Loucy (cell line): ENCODE results near the gene C7orf25.
A peak's percentile ranks its signal among the peaks of the same experiment; 100 is the strongest.

ENCODE experiments used
- H2AFZ ChIP-seq: fragments of 200-600 bp; sonication (generic); 2 replicates; pipeline ENCODE4 v1.6.0; 2016; ENCODE audit warnings: antibody characterized with exemption, mild to moderate bottlenecking, low read length, moderate library complexity
- H3F3A ChIP-seq: fragments of 200-600 bp; 2 replicates; pipeline ENCODE4 v1.6.0; 2016; ENCODE audit warnings: antibody characterized with exemption, low read depth, mild to moderate bottlenecking
- H3K27me3 ChIP-seq: fragments of 200-600 bp; sonication (generic); 2 replicates; pipeline ENCODE4 v1.6.1; 2014; ENCODE audit warnings: low read length, mild to moderate bottlenecking; ENCODE audit not compliant: insufficient read depth, poor library complexity, severe bottlenecking
- H3K36me3 ChIP-seq: fragments of 200-600 bp; sonication (generic); 2 replicates; pipeline ENCODE4 v1.6.1; 2016; ENCODE audit warnings: low read length; ENCODE audit not compliant: insufficient read depth
- H3K4me1 ChIP-seq: fragments of 200-600 bp; sonication (generic); 2 replicates; pipeline ENCODE4 v1.5.1; 2014; ENCODE audit warnings: low read length, mild to moderate bottlenecking; ENCODE audit not compliant: insufficient read depth, poor library complexity, severe bottlenecking
- H3K4me2 ChIP-seq: fragments of 200-600 bp; sonication (generic); 2 replicates; pipeline ENCODE4 v1.6.0; 2014; ENCODE audit warnings: antibody characterized with exemption, low read length, low read depth, mild to moderate bottlenecking; ENCODE audit not compliant: poor library complexity, severe bottlenecking
- H3K4me3 ChIP-seq: fragments of 200-600 bp; sonication (generic); 2 replicates; pipeline ENCODE4 v1.5.1; 2014; ENCODE audit warnings: low read length, mild to moderate bottlenecking, mixed read lengths; ENCODE audit not compliant: poor library complexity, severe bottlenecking
- H3K79me2 ChIP-seq: fragments of 200-600 bp; sonication (generic); 2 replicates; pipeline ENCODE4 v1.6.1; 2014; ENCODE audit warnings: low read length; ENCODE audit not compliant: insufficient read depth
- H3K9ac ChIP-seq: fragments of 200-600 bp; sonication (generic); 2 replicates; pipeline ENCODE4 v1.6.0; 2014; ENCODE audit warnings: mild to moderate bottlenecking, low read depth, low read length, moderate library complexity; ENCODE audit not compliant: poor library complexity, severe bottlenecking
- H3K9me2 ChIP-seq: fragments of 200-600 bp; sonication (generic); replicated peaks from 2 replicates; pipeline ENCODE4 v1.6.1; 2016; ENCODE audit warnings: low read depth, low read length, mixed read lengths
- H3K9me3 ChIP-seq: fragments of 200-600 bp; sonication (generic); 2 replicates; pipeline ENCODE4 v1.6.1; 2014; ENCODE audit warnings: mild to moderate bottlenecking, antibody characterized with exemption, low read length, low read depth; ENCODE audit not compliant: insufficient read depth
- H4K20me1 ChIP-seq: fragments of 200-600 bp; sonication (generic); 2 replicates; pipeline ENCODE4 v1.6.0; 2014; ENCODE audit warnings: antibody characterized with exemption, low read length, mild to moderate bottlenecking; ENCODE audit not compliant: insufficient read depth, poor library complexity, severe bottlenecking
- EZH2phosphoT487 ChIP-seq: fragments of 200-600 bp; IDR thresholded peaks from 2 replicates; pipeline ENCODE4 v1.6.1; 2018; ENCODE audit warnings: antibody characterized with exemption, mild to moderate bottlenecking, moderate library complexity, borderline replicate concordance
- TF ChIP-seq, protein P1 (sequence below): fragments of 200-600 bp; sonication (generic); conservative IDR thresholded peaks from 2 replicates; pipeline ENCODE4 v1.5.1; 2014; ENCODE audit warnings: mild to moderate bottlenecking, antibody characterized with exemption, low read length

Gene C7orf25

DNA sequence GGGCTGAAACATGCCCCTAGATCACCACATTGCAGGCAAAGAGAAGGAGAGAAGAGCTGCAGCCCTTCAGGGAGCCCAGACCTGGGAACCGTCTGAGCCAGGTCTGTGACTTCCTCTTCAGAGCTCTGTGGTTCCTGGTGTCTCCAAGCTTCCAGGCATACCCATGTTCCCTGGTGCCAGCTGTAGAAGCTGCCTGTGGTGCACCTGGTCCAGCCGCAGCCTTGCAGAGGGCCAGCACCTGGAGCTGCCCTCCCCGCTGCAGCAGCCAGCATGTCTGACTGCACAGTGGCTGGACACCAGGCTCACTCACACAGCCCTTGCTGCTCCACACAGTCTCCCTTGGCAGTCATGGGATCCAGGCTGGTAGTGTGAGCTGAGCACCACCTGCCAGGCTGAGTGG is 33.6 kb downstream of the C7orf25 start:
- H3K79me2 ChIP-seq = no peaks in the 10 kb centered on the region
- H3K9me3 ChIP-seq = no peaks in the 10 kb centered on the region
- H3K27me3 ChIP-seq = no peaks in the 10 kb centered on the region
- H3K9me2 ChIP-seq = no peaks in the 10 kb centered on the region
- H4K20me1 ChIP-seq = no peaks in the 10 kb centered on the region
- H2AFZ ChIP-seq = peak overlapping the region; percentile 41; the same call in 1 of the 2 replicates
- no peak overlapping the region for H3K4me2 ChIP-seq
- H3F3A ChIP-seq = no peaks in the 10 kb centered on the region
- H3K4me1 ChIP-seq = no peaks in the 10 kb centered on the region
- no peaks in the 10 kb centered on the region for H3K36me3 ChIP-seq
- no peak overlapping the region for H3K9ac ChIP-seq
- H3K4me3 ChIP-seq = no peak overlapping the region
- TF ChIP-seq, protein P1, sequence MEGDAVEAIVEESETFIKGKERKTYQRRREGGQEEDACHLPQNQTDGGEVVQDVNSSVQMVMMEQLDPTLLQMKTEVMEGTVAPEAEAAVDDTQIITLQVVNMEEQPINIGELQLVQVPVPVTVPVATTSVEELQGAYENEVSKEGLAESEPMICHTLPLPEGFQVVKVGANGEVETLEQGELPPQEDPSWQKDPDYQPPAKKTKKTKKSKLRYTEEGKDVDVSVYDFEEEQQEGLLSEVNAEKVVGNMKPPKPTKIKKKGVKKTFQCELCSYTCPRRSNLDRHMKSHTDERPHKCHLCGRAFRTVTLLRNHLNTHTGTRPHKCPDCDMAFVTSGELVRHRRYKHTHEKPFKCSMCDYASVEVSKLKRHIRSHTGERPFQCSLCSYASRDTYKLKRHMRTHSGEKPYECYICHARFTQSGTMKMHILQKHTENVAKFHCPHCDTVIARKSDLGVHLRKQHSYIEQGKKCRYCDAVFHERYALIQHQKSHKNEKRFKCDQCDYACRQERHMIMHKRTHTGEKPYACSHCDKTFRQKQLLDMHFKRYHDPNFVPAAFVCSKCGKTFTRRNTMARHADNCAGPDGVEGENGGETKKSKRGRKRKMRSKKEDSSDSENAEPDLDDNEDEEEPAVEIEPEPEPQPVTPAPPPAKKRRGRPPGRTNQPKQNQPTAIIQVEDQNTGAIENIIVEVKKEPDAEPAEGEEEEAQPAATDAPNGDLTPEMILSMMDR = no peak
- no peak for TF ChIP-seq EZH2phosphoT487

DNA sequence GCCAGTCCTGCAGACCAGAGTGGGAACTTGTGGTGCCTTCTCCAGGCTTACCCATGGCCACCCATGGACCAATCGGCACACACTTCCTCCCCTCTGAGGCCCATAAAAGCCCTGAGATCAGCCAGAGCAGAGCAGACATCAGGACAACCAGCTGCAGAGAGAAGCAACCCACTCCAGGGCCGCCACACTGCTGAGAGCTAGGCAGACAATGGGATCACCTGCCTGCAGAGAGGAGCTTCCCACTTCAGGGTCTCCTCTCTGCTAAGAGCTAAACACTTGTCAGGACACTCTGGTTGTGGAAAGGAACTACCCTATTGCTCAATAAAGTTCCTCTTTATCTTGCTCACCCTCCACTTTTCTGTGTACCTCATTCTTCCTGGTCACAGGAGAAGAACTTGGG is 34.0 kb downstream of the C7orf25 start:
- no peak overlapping the region for H3K4me3 ChIP-seq
- no peaks in the 10 kb centered on the region for H3K4me1 ChIP-seq
- H3K9ac ChIP-seq = no peak overlapping the region
- no peak overlapping the region for H3K4me2 ChIP-seq
- no peaks in the 10 kb centered on the region for H3K9me3 ChIP-seq
- no peaks in the 10 kb centered on the region for H3K36me3 ChIP-seq
- no peaks in the 10 kb centered on the region for H3K9me2 ChIP-seq
- no peaks in the 10 kb centered on the region for H4K20me1 ChIP-seq
- no peaks in the 10 kb centered on the region for H3F3A ChIP-seq
- no peaks in the 10 kb centered on the region for H3K27me3 ChIP-seq
- H2AFZ ChIP-seq = peak overlapping the region; percentile 41; the same call in 1 of the 2 replicates
- TF ChIP-seq, protein P1 = no peak
- TF ChIP-seq EZH2phosphoT487 = no peak
- no peaks in the 10 kb centered on the region for H3K79me2 ChIP-seq

DNA sequence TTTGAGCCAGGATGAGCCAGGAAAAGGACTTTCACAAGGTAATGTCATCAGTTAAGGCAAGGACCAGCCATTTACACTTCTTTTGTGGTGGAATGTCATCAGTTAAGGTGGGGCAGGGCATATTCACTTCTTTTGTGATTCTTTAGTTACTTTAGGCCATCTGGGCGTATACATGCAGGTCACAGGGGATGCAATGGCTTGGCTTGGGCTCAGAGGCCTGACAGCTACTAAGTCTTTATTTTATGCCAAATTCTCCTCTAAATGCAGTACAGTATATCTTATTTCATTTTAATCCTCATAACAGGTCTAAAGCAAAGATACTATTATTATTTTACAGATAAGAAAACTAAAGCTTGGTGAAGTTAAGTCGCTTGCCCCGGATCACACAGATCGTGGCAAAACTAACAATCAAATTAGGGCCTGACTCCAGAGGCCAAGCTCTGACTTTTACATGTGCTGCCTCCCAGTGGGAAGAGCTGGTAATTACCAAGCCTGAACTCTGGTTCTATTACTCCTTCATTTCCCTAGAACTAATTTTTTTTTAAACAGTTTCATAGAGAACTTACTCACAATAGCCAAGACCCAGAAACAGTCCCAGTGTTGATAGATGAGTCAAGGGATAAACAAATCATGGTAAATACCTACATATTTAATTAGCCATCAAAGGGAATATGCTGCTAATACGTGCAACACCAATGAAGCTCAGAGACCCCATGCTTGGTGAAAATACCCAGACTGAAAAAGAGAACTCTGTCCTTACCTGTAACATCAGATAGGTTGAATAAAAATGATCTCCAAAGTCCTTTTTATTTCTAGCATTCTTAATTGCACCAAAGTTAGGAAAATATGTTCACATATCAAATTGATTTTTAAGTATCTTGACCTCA is 35.4 kb downstream of the C7orf25 start:
- no peaks in the 10 kb centered on the region for H3K36me3 ChIP-seq
- H3K9me2 ChIP-seq = no peaks in the 10 kb centered on the region
- no peak overlapping the region for H3K4me2 ChIP-seq
- H3K4me3 ChIP-seq = no peak overlapping the region
- no peaks in the 10 kb centered on the region for H3K4me1 ChIP-seq
- no peaks in the 10 kb centered on the region for H3F3A ChIP-seq
- H3K9ac ChIP-seq = no peak overlapping the region
- no peak for TF ChIP-seq EZH2phosphoT487
- TF ChIP-seq, protein P1 = peak; percentile 81
- H4K20me1 ChIP-seq = no peaks in the 10 kb centered on the region
- H3K27me3 ChIP-seq = no peaks in the 10 kb centered on the region
- H3K79me2 ChIP-seq = no peaks in the 10 kb centered on the region
- no peak overlapping the region for H2AFZ ChIP-seq
- no peaks in the 10 kb centered on the region for H3K9me3 ChIP-seq
